Tibial nerve (tissue), 4 donors: ENCODE results near the gene DCAF16. TPM values are rescaled to one million over a fixed set of nuclear protein-coding genes. Genes with fewer than 3 reads are reported as not detected.
"Not testable (repeated sequence)": the region's sequence is repeated elsewhere in the genome, so short reads cannot be mapped to it uniquely, and the experiment has no call there.

Experiments
- DNase-seq, 2 donors: peaks; one replicate each; pipeline ENCODE4 v3.0.0-alpha.2; 2019; ENCODE audit warnings: low spot score in 2 of 2
- H3K27ac ChIP-seq, 4 donors: fragments of 200-600 bp; sonication (generic) in 3 of 4; one replicate each; pipeline ENCODE4 v1.5.1; 2017 to 2019; ENCODE audit warnings: mild to moderate bottlenecking in 1 of 4
- H3K27me3 ChIP-seq, 2 donors: fragments of 200-600 bp; sonication (generic) in 1 of 2; one replicate each; pipeline versions ENCODE4 v1.5.1 to v1.6.0; 2017 to 2019
- H3K36me3 ChIP-seq, 3 donors: fragments of 200-600 bp; sonication (generic); one replicate each; pipeline ENCODE4 v1.5.1; 2018 to 2019
- H3K4me1 ChIP-seq, 4 donors: fragments of 200-600 bp; sonication (generic) in 3 of 4; one replicate each; pipeline ENCODE4 v1.5.1; 2017 to 2019
- H3K4me3 ChIP-seq, 4 donors: fragments of 200-600 bp; sonication (generic) in 3 of 4; one replicate each; pipeline ENCODE4 v1.5.1; 2017 to 2019; ENCODE audit warnings: mild to moderate bottlenecking in 1 of 4, moderate library complexity in 1 of 4
- H3K9me3 ChIP-seq, 4 donors: fragments of 200-600 bp; sonication (generic) in 3 of 4; one replicate each; pipeline ENCODE4 v1.5.1; 2017 to 2019
- CTCF ChIP-seq, 5 experiments: fragments of 200-600 bp in 3 of 5; fragments of 450-650 bp in 2 of 5; sonication (generic) in 3 of 5; IDR thresholded peaks; one replicate each; pipeline ENCODE4 v1.5.1; 2016 to 2019; ENCODE audit warnings: antibody characterized with exemption in 5 of 5, mild to moderate bottlenecking in 3 of 5, moderate library complexity in 2 of 5
- EP300 ChIP-seq, 2 donors: sonication (generic); formaldehyde crosslinking; IDR thresholded peaks; one replicate each; pipeline ENCODE4 v1.6.1; 2017; ENCODE audit warnings: antibody characterized with exemption in 2 of 2, mild to moderate bottlenecking in 1 of 2
- POLR2A ChIP-seq, 2 donors: fragments of 450-650 bp; IDR thresholded peaks; one replicate each; pipeline ENCODE4 v1.6.1; 2017; ENCODE audit warnings: antibody characterized with exemption in 2 of 2, mild to moderate bottlenecking in 2 of 2, moderate library complexity in 2 of 2
- WGBS, 2 donors: methylation state at CpG; one replicate each; pipeline ENCODE4 v1.1.5; 2018; 5-methylcytosine and 5-hydroxymethylcytosine counted together
- total RNA-seq, 4 donors: library from RNA; depleted of rRNA; stranded (reverse); fragments of >200 nt; gene quantifications; one replicate each; pipeline ENCODE4 v1.1.0, GENCODE V29; 2016

Gene DCAF16
- total RNA-seq = 10 to 100 TPM; 27.1 to 43.2 (median 28.8) TPM

- WGBS, 2 donors = 0 to 1% methylated on average over 45 to 68 of the region's 69 CpGs
- peaks cover 5 to 54% (median 24%) of the 10 kb centered on the region in 4 donors for H3K4me1 ChIP-seq
These were observed at the start of gene DCAF16, which contains the start of gene NCAPG for GRCh38 chr4:17810260-17811077. Gene DCAF16 (minus strand): TSS chr4:17810757. CDS start chr4:17804141, 6,616 bp downstream. Gene NCAPG (plus strand): TSS chr4:17810979. CDS start chr4:17811078, 99 bp downstream.

GRCh38 chr4:17859793-17860406 is 49.3 kb upstream of the DCAF16 start:
- TF ChIP-seq POLR2A (IDR thresholded peaks at IDR 0.05) = no peak
- TF ChIP-seq CTCF (IDR thresholded peaks at IDR 0.05) = no peak
- no peak for TF ChIP-seq EP300 (IDR thresholded peaks at IDR 0.05)
- H3K9me3 ChIP-seq = peaks cover 0 to 29% (median 6%) of the 10 kb centered on the region in 4 donors
- DNase-seq = no peak
- no peak overlapping the region for H3K4me3 ChIP-seq
- no peak overlapping the region for H3K27ac ChIP-seq
- 97% methylated on average over 5 of the region's 5 CpGs for WGBS, 2 donors
- no peaks in the 10 kb centered on the region for H3K27me3 ChIP-seq
- H3K4me1 ChIP-seq = no peaks in the 10 kb centered on the region
- peaks cover 0 to 60% (median 0%) of the 10 kb centered on the region in 3 donors for H3K36me3 ChIP-seq

More at GRCh38 chr4:17810260-17811077, at the start of gene DCAF16, which contains the start of gene NCAPG:
- Histone ChIP-seq H3K27ac (peak within 1 kb of the TSS; percentile 95 to 99 (median 98)), H3K36me3 (no peaks in the 10 kb centered on the region), H3K9me3 (no peaks in the 10 kb centered on the region), H3K4me3 (peak within 1 kb of the TSS; percentile 69 to 96 (median 77)), H3K27me3 (no peaks in the 10 kb centered on the region)
- TF ChIP-seq POLR2A (IDR thresholded peaks at IDR 0.05) (peak; percentile 90 to 98), EP300 (IDR thresholded peaks at IDR 0.05) (peak; percentile 96 to 99), CTCF (IDR thresholded peaks at IDR 0.05) (peak in 1 of 5 experiments; percentile 30)
- peak; percentile 98 to 99 for DNase-seq

GRCh38 chr4:17854036-17854435 is 43.5 kb upstream of the DCAF16 start:
- Histone ChIP-seq H3K4me3 (no peak overlapping the region), H3K9me3 (peaks cover 0 to 8% (median 3%) of the 10 kb centered on the region in 4 donors), H3K36me3 (peaks cover 0 to 13% (median 0%) of the 10 kb centered on the region in 3 donors), H3K27me3 (no peaks in the 10 kb centered on the region), H3K4me1 (no peaks in the 10 kb centered on the region), H3K27ac (no peak overlapping the region)
- TF ChIP-seq CTCF (IDR thresholded peaks at IDR 0.05) = no peak
- TF ChIP-seq POLR2A (IDR thresholded peaks at IDR 0.05) = no peak
- TF ChIP-seq EP300 (IDR thresholded peaks at IDR 0.05) = no peak
- DNase-seq = no peak
- 81 to 85% methylated on average over 3 of the region's 3 CpGs for WGBS, 2 donors

- Histone ChIP-seq H3K4me1 (no peaks in the 10 kb centered on the region), H3K27ac (no peak overlapping the region), H3K4me3 (no peak overlapping the region), H3K27me3 (no peaks in the 10 kb centered on the region), H3K36me3 (peaks cover 0 to 7% (median 0%) of the 10 kb centered on the region in 3 donors), H3K9me3 (peaks cover 0 to 6% (median 0%) of the 10 kb centered on the region in 4 donors)
- TF ChIP-seq CTCF (IDR thresholded peaks at IDR 0.05) = no peak
- TF ChIP-seq POLR2A (IDR thresholded peaks at IDR 0.05) = no peak
- no peak for TF ChIP-seq EP300 (IDR thresholded peaks at IDR 0.05)
- no peak for DNase-seq
These were observed 41.4 kb upstream of the DCAF16 start for GRCh38 chr4:17851959-17852358.

GRCh38 chr4:17850295-17850694 is 39.7 kb upstream of the DCAF16 start:
- not testable (repeated sequence) for H3K36me3 ChIP-seq, H3K27me3 ChIP-seq, H3K27ac ChIP-seq, H3K4me3 ChIP-seq, H3K4me1 ChIP-seq, H3K9me3 ChIP-seq, DNase-seq
- WGBS, 2 donors = 95 to 100% methylated on average over 1 of the region's 1 CpG
